ENCODE measurements around the gene KLK14. TPM values are rescaled to one million over a fixed set of nuclear protein-coding genes. Genes with fewer than 3 reads are reported as not detected.

The KLK14 gene
- total and polyA plus RNA-seq, 10 of the 15 experiments (the other 5 are each of a cell fraction or from before 2014, with no cell fraction given), result not detected

DNA sequence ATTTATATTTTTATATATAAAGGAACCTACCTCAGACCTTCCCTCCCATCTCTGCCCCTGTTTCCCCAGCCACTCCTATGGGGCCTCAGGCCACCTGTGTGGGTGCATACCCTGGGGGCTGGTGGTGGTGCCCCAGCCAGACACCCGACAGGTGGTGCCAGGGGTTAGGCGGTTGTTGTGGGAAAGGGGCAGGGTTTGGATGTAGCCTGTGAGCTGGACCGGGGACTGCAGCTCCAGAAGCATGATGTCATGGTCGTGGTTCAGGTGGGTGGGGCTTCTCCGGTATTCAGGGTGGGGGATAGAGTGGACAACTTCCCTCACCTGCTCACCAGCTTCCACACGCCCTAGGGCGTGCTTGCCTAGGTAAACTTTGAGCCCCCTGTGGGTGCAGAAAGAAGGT lies 23.0 kb downstream of the KLK14 start:
- no TSS peak for BruUV-seq (replicated peaks)
- no peaks in the 10 kb centered on the region for H3K36me3 ChIP-seq (ENCODE audit: control insufficient read depth in 2 of 2, insufficient read depth in 2 of 2, low read length in 1 of 2)
- intact Hi-C loops (cut with micrococcal nuclease; ENCODE audit: unreplicated experiment) (no loop called here), in situ Hi-C loops (cut with MboI) (no loop called here)
- ATAC-seq, result no peak
- no peak overlapping the region for H2AFZ ChIP-seq (ENCODE audit: control insufficient read depth, low read depth, low read length)
- SMC1A ChIA-PET (ENCODE audit: uncharacterized antibody, unreplicated experiment), result no interaction called here
- H3K4me1 ChIP-seq (ENCODE audit: control insufficient read depth, insufficient read depth, low read length), result no peaks in the 10 kb centered on the region
- no peak overlapping the region for H3K27ac ChIP-seq (ENCODE audit: control insufficient read depth, insufficient read depth)
- CTCF ChIA-PET, result no interaction called here
- no peak overlapping the region for H3K4me2 ChIP-seq (ENCODE audit: control insufficient read depth, insufficient read depth)
- no peak for FAIRE-seq
- WGBS (ENCODE audit: insufficient coverage, insufficient replicate concordance, low lambda C conversion rate, missing lambda C conversion rate), result 12% methylated on average over 7 of the region's 7 CpGs
- no peaks in the 10 kb centered on the region for H3K79me2 ChIP-seq (ENCODE audit: control insufficient read depth, insufficient read depth, low read length)
- H3K9ac ChIP-seq (ENCODE audit: control insufficient read depth, insufficient read depth, low read length), result no peak overlapping the region
- POLR2A ChIA-PET, result no interaction called here
- H3K4me3 ChIP-seq, result no peak overlapping the region
- H3K27me3 ChIP-seq (replicated peaks in 1 of 2; ENCODE audit: control insufficient read depth in 2 of 2, insufficient read depth in 2 of 2, low read length in 1 of 2), result no peaks in the 10 kb centered on the region
- no peak for DNase-seq (ENCODE audit: low read depth, low spot score)
- no peaks in the 10 kb centered on the region for H4K20me1 ChIP-seq (ENCODE audit: control insufficient read depth, insufficient read depth)
- RAD21 ChIA-PET (ENCODE audit: unreplicated experiment), result no interaction called here
- no peaks in the 10 kb centered on the region for H3K9me3 ChIP-seq (replicated peaks; ENCODE audit: control insufficient read depth, insufficient read depth, low read length)
- TF ChIP-seq NRF1 (conservative IDR thresholded peaks at IDR 0.05; ENCODE audit: low read depth, low read length) (no peak), BACH1 (IDR thresholded peaks at IDR 0.05; ENCODE audit: borderline replicate concordance) (no peak), IKZF1 (conservative IDR thresholded peaks at IDR 0.05) (no peak)

DNA sequence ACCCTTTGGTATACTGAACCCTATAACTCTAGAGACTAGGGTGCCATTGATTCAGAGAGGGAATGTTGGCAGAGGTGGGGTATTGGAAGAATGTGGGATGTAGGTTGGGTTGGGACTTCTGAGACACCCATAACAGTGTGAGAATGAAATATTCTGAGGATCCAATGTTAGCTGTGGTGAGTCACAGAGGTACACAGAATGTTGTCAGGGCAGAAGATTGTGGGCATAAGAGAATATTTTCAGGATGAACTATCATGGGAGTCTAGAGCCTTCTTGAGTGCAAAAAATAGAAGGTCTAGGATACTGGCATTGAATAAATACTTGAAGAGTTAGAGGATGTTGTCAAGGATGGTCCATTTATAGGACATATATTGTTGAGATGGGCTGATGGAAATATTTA lies 26.8 kb downstream of the KLK14 start:
- intact Hi-C loops (cut with micrococcal nuclease; ENCODE audit: unreplicated experiment), result no loop called here
- no peak for DNase-seq (ENCODE audit: low read depth, low spot score)
- RAD21 ChIA-PET (ENCODE audit: unreplicated experiment), result no interaction called here
- Histone ChIP-seq H3K9me3 (replicated peaks; ENCODE audit: control insufficient read depth, insufficient read depth, low read length) (no peaks in the 10 kb centered on the region), H4K20me1 (ENCODE audit: control insufficient read depth, insufficient read depth) (no peaks in the 10 kb centered on the region), H3K27ac (ENCODE audit: control insufficient read depth, insufficient read depth) (no peak overlapping the region), H3K4me2 (ENCODE audit: control insufficient read depth, insufficient read depth) (no peak overlapping the region), H2AFZ (ENCODE audit: control insufficient read depth, low read depth, low read length) (no peak overlapping the region), H3K79me2 (ENCODE audit: control insufficient read depth, insufficient read depth, low read length) (no peaks in the 10 kb centered on the region), H3K4me3 (no peak overlapping the region), H3K27me3 (replicated peaks in 1 of 2; ENCODE audit: control insufficient read depth in 2 of 2, insufficient read depth in 2 of 2, low read length in 1 of 2) (0 out of 4 replicates have a peak, but pooled peaks cover 0 to 3% of the 10 kb centered on the region in 2 experiments), H3K9ac (ENCODE audit: control insufficient read depth, insufficient read depth, low read length) (no peak overlapping the region), H3K4me1 (ENCODE audit: control insufficient read depth, insufficient read depth, low read length) (no peaks in the 10 kb centered on the region), H3K36me3 (ENCODE audit: control insufficient read depth in 2 of 2, insufficient read depth in 2 of 2, low read length in 1 of 2) (no peaks in the 10 kb centered on the region)
- SMC1A ChIA-PET (ENCODE audit: uncharacterized antibody, unreplicated experiment), result no interaction called here
- CTCF ChIA-PET, result no interaction called here
- TF ChIP-seq NFXL1 (IDR thresholded peaks at IDR 0.05; ENCODE audit: borderline replicate concordance) (no peak), STAT3 (IDR thresholded peaks at IDR 0.05; ENCODE audit: low read depth, low read length) (no peak), YBX1 (IDR thresholded peaks at IDR 0.05) (no peak), POLR2AphosphoS5 (IDR thresholded peaks at IDR 0.05; ENCODE audit: low read length) (no peak), ZNF207 (IDR thresholded peaks at IDR 0.05; ENCODE audit: borderline replicate concordance) (no peak), ZNF217 (IDR thresholded peaks at IDR 0.05) (no peak)
- TF ChIP-seq, protein P1, sequence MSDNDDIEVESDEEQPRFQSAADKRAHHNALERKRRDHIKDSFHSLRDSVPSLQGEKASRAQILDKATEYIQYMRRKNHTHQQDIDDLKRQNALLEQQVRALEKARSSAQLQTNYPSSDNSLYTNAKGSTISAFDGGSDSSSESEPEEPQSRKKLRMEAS (IDR thresholded peaks at IDR 0.05; ENCODE audit: low read depth, low read length), result no peak
- TF ChIP-seq, protein P2, sequence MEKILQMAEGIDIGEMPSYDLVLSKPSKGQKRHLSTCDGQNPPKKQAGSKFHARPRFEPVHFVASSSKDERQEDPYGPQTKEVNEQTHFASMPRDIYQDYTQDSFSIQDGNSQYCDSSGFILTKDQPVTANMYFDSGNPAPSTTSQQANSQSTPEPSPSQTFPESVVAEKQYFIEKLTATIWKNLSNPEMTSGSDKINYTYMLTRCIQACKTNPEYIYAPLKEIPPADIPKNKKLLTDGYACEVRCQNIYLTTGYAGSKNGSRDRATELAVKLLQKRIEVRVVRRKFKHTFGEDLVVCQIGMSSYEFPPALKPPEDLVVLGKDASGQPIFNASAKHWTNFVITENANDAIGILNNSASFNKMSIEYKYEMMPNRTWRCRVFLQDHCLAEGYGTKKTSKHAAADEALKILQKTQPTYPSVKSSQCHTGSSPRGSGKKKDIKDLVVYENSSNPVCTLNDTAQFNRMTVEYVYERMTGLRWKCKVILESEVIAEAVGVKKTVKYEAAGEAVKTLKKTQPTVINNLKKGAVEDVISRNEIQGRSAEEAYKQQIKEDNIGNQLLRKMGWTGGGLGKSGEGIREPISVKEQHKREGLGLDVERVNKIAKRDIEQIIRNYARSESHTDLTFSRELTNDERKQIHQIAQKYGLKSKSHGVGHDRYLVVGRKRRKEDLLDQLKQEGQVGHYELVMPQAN (conservative IDR thresholded peaks at IDR 0.05), result no peak
- TF ChIP-seq, protein P3, sequence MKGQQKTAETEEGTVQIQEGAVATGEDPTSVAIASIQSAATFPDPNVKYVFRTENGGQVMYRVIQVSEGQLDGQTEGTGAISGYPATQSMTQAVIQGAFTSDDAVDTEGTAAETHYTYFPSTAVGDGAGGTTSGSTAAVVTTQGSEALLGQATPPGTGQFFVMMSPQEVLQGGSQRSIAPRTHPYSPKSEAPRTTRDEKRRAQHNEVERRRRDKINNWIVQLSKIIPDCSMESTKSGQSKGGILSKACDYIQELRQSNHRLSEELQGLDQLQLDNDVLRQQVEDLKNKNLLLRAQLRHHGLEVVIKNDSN (IDR thresholded peaks at IDR 0.05; ENCODE audit: borderline replicate concordance, extremely low read length, insufficient read depth, low read depth, low read length), result no peak
- POLR2A ChIA-PET, result no interaction called here
- no TSS peak for BruUV-seq (replicated peaks)
- no peak for ATAC-seq
- no peak for FAIRE-seq
- in situ Hi-C loops (cut with MboI), result no loop called here
